Measurements from ENCODE around the gene ZNF827. TPM values are rescaled to one million over a fixed set of nuclear protein-coding genes. Genes with fewer than 3 reads are reported as not detected.

Gene ZNF827
- total and polyA plus RNA-seq, 2 experiments from 2014 or later: 20.3 to 33.1 TPM

DNA sequence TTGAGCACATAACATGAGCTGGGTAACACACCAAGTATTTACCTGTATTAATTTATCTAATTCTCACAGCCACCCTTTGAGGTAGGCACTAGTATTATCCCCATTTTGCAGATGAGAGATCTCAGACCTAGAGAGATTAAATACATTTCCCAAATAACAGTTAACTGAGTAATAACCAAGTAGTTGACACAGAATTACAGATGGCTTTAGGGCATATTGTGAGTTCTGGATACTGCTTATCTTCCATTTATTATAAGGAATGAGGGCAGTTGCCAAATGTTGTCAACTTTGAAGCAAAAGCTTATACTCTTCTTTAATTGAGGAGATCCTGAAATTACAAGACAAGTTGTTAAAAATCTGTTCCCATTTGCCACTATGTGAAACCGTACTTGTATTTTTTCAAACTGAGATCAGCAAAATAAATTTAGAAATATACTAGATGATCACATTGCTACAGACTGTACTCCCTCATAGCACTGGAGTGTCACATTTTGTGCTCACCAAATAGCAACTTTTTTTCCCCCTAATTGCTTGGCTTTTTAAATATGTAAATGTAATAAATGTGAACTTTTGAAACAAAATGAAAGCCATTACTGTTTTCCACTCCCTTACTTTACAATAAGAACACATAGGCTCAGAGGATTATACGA is 62.0 kb downstream of the ZNF827 start:
- Histone ChIP-seq H4K20me1 (replicated peaks; ENCODE audit: insufficient read depth) (no peaks in the 10 kb centered on the region), H3K27me3 (ENCODE audit: insufficient read depth) (no peaks in the 10 kb centered on the region), H3K4me2 (no peak overlapping the region), H3K36me3 (ENCODE audit: insufficient read depth) (no peaks in the 10 kb centered on the region), H3K4me3 (no peak overlapping the region), H3F3A (replicated peaks; ENCODE audit: low read depth) (no peaks in the 10 kb centered on the region), H2AFZ (no peak overlapping the region), H3K27ac (ENCODE audit: low read depth) (no peak overlapping the region), H3K79me2 (replicated peaks; ENCODE audit: insufficient read depth) (peaks cover 55% of the 10 kb centered on the region), H3K4me1 (ENCODE audit: insufficient read depth) (0 out of 2 replicates have a peak, but pooled peaks cover 2% of the 10 kb centered on the region), H3K9me2 (ENCODE audit: insufficient read depth) (no peaks in the 10 kb centered on the region; the same call in 1 of the 2 replicates)
- peaks cover 18% of the 10 kb centered on the region for H3K4me1 Mint-ChIP-seq
- DNase-seq (ENCODE audit: low spot score): no peak
- TF ChIP-seq JUNB (IDR thresholded peaks at IDR 0.05; ENCODE audit: unreplicated experiment) (no peak), CREB1 (CRISPR knock-in tag; IDR thresholded peaks at IDR 0.05; ENCODE audit: low read depth) (no peak), CTCF (conservative IDR thresholded peaks at IDR 0.05; ENCODE audit: low read depth in 2 of 2) (no peak), ZNF114 (CRISPR knock-in tag; IDR thresholded peaks at IDR 0.05) (no peak), POLR2AphosphoS5 (IDR thresholded peaks at IDR 0.05; ENCODE audit: low read depth) (no peak), EZH2 (IDR thresholded peaks at IDR 0.05; ENCODE audit: low read depth, unreplicated experiment) (no peak), STAT1 (IDR thresholded peaks at IDR 0.05; ENCODE audit: unreplicated experiment) (no peak), REST (IDR thresholded peaks at IDR 0.05; ENCODE audit: unreplicated experiment) (no peak)
- TF ChIP-seq, protein P1, sequence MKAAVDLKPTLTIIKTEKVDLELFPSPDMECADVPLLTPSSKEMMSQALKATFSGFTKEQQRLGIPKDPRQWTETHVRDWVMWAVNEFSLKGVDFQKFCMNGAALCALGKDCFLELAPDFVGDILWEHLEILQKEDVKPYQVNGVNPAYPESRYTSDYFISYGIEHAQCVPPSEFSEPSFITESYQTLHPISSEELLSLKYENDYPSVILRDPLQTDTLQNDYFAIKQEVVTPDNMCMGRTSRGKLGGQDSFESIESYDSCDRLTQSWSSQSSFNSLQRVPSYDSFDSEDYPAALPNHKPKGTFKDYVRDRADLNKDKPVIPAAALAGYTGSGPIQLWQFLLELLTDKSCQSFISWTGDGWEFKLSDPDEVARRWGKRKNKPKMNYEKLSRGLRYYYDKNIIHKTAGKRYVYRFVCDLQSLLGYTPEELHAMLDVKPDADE (IDR thresholded peaks at IDR 0.05): no peak
- H3K9me3 Mint-ChIP-seq: no peaks in the 10 kb centered on the region
- peaks cover 3% of the 10 kb centered on the region for H3K27me3 Mint-ChIP-seq (ENCODE audit: insufficient read depth, low read depth, poor library complexity)
- no peak for ATAC-seq
- no peak overlapping the region for H3K4me3 Mint-ChIP-seq
- no peak overlapping the region; the same call in 1 of the 2 replicates for H3K27ac Mint-ChIP-seq
- H3K36me3 Mint-ChIP-seq (ENCODE audit: low read depth): peaks cover 51% of the 10 kb centered on the region

All from GM23338 (cell line).